ENCODE data around the gene C6orf132. TPM values are rescaled to one million over a fixed set of nuclear protein-coding genes. Genes with fewer than 3 reads are reported as not detected.

C6orf132 gene
- total RNA-seq, 1 donor from 2014 or later, result 11.3 TPM

DNA sequence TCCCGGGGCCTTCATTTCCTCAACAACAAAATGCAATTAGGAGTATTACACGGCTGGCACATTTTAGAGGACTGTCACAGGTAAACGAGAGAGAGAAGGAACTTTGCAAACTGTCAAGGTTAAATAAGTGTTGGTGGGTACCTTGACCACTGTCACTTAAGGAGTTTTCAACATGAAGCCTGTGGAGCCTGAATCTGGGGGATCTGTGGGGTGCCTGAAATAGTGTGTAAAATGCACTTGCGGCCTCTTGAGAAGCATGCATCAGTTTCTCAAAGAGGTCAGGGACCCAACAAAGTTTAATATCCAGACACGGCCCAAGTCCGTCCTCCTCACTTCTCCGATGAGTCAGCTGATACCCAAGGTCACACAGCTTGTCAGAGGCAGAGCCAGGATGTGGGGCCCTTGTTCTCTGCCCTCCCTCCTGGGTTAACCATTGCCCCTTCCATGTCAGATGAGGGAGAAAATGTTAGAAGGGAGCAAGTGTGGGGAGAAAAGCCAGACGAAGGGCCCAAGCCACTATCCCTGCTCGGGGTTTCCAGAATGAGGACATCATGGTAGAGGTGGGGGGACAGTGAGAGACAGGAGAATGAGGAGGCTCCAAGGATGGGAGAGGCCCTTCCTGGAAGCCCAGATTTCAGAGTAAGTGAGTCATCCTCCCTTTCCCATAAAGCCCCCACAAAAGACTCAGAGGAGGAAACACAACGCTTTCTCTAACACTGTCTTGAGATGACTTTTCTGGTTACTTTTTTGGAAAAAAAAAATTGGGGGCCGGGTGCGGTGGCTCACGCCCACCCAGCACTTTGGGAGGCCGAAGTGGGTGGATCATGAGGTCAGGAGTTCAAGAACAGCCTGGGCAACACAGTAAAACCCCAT lies 42.2 kb downstream of the C6orf132 start:
- TF ChIP-seq, protein P1, sequence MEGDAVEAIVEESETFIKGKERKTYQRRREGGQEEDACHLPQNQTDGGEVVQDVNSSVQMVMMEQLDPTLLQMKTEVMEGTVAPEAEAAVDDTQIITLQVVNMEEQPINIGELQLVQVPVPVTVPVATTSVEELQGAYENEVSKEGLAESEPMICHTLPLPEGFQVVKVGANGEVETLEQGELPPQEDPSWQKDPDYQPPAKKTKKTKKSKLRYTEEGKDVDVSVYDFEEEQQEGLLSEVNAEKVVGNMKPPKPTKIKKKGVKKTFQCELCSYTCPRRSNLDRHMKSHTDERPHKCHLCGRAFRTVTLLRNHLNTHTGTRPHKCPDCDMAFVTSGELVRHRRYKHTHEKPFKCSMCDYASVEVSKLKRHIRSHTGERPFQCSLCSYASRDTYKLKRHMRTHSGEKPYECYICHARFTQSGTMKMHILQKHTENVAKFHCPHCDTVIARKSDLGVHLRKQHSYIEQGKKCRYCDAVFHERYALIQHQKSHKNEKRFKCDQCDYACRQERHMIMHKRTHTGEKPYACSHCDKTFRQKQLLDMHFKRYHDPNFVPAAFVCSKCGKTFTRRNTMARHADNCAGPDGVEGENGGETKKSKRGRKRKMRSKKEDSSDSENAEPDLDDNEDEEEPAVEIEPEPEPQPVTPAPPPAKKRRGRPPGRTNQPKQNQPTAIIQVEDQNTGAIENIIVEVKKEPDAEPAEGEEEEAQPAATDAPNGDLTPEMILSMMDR (IDR thresholded peaks at IDR 0.05; ENCODE audit: insufficient read depth, low read length, severe bottlenecking), result no peak
- Histone ChIP-seq H3K4me3 (ENCODE audit: low read depth, low read length) (no peak overlapping the region), H3K27me3 (ENCODE audit: control insufficient read depth, insufficient read depth, low read length) (no peaks in the 10 kb centered on the region), H3K36me3 (ENCODE audit: control insufficient read depth, insufficient read depth, low read length) (peaks cover 11% of the 10 kb centered on the region)
- DNase-seq (ENCODE audit: low read depth) (peak; percentile 56), FAIRE-seq (no peak)

DNA sequence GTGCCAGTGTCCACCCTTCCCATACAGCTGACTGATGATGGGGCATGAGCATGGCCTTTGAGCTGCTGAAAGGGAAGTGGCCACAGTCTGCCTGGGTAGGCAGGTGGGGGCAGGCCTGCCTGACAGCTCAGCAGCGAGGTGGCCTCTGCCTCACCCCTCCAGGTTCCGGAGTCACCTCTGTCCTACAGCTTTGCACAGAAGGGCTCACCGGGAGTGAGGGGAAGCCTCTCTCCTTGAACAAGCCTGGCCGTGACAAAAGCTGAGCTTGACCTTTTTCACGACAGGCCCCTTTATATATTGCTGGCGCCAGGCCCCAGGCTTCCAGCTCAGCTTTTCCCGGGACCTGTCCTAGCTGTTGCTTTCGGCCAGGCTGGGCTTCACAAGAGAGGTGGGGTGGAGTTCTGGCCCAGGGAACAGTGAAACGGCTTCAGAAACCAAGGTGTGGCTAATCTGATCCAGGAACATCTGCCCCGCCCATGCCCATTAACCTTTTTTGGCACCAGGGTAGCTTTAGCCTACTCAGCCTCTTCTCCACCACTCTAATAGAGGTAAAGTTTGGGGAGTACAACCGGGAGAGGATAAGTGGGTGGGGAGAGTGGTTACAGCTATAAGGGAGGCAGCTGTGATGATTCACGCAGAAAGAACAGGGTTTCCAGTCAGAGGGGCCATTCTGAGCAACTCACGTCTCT lies 42.9 kb downstream of the C6orf132 start:
- Histone ChIP-seq H3K27me3 (ENCODE audit: control insufficient read depth, insufficient read depth, low read length) (no peaks in the 10 kb centered on the region), H3K4me3 (ENCODE audit: low read depth, low read length) (no peak overlapping the region), H3K36me3 (ENCODE audit: control insufficient read depth, insufficient read depth, low read length) (peaks cover 9% of the 10 kb centered on the region)
- peak; percentile 92 for DNase-seq (ENCODE audit: low read depth)
- TF ChIP-seq, protein P1 (IDR thresholded peaks at IDR 0.05; ENCODE audit: insufficient read depth, low read length, severe bottlenecking), result no peak
- no peak for FAIRE-seq

DNA sequence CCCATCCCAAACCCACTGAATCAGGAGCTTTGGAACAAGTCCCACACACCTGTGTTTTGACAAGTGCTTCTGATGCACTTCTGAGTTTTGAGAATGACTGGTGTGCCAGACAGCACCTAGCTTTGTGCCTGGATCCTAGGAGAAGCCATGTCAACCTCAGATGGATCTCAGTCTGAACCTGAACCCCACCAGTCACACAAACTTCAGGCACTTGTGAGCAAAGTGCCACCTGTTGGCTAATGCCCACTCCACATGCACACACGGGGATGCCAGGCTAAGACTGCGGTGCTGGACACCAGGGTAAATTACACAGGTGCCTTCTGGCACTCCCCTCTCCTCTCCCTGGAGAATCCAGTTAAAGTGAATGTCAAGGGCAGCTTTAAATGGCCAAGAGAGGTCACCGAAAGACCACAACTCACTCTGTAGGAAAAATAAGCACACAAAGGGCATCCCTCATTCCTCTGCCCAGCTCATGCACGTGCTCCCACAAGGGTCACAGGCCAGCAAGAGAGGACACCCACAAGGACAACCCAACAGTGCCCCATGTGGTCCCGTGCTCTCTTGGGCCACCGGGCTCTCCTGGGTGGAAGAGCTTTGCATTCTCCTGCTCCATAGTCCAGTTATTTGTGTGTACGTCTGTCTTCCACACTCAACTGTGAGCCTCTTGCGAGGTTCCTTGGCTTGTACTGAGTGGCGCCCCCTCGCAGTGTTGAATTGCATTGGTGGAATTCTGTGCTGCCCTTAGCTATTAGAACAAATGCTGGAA lies 46.5 kb downstream of the C6orf132 start:
- no peak for DNase-seq (ENCODE audit: low read depth)
- Histone ChIP-seq H3K27me3 (ENCODE audit: control insufficient read depth, insufficient read depth, low read length) (no peaks in the 10 kb centered on the region), H3K4me3 (ENCODE audit: low read depth, low read length) (no peak overlapping the region), H3K36me3 (ENCODE audit: control insufficient read depth, insufficient read depth, low read length) (no peaks in the 10 kb centered on the region)
- TF ChIP-seq, protein P1 (IDR thresholded peaks at IDR 0.05; ENCODE audit: insufficient read depth, low read length, severe bottlenecking), result peak; percentile 18
- FAIRE-seq, result no peak

- DNase-seq (ENCODE audit: low read depth) (no peak), FAIRE-seq (no peak)
- H3K4me3 ChIP-seq (ENCODE audit: low read depth, low read length), result no peak overlapping the region
- H3K27me3 ChIP-seq (ENCODE audit: control insufficient read depth, insufficient read depth, low read length), result no peaks in the 10 kb centered on the region
- H3K36me3 ChIP-seq (ENCODE audit: control insufficient read depth, insufficient read depth, low read length), result no peaks in the 10 kb centered on the region
- TF ChIP-seq, protein P1 (IDR thresholded peaks at IDR 0.05; ENCODE audit: insufficient read depth, low read length, severe bottlenecking), result no peak
Observed at GRCh38 chr6:42095094-42095493, 47.3 kb downstream of the C6orf132 start.

- no peak for FAIRE-seq
- DNase-seq (ENCODE audit: low read depth), result no peak
- H3K4me3 ChIP-seq (ENCODE audit: low read depth, low read length), result no peak overlapping the region
- TF ChIP-seq, protein P1 (IDR thresholded peaks at IDR 0.05; ENCODE audit: insufficient read depth, low read length, severe bottlenecking), result no peak
- no peaks in the 10 kb centered on the region for H3K36me3 ChIP-seq (ENCODE audit: control insufficient read depth, insufficient read depth, low read length)
- H3K27me3 ChIP-seq (ENCODE audit: control insufficient read depth, insufficient read depth, low read length), result no peaks in the 10 kb centered on the region
Observed at GRCh38 chr6:42093582-42094329, 48.7 kb downstream of the C6orf132 start.
